HG03520 (cell line): ENCODE data around the gene BCL2L13.
A peak's percentile ranks its signal among the peaks of the same experiment; 100 is the strongest.
"Not testable (repeated sequence)": the region's sequence is repeated elsewhere in the genome, so short reads cannot be mapped to it uniquely, and the experiment has no call there.

Experiments
- ATAC-seq: cut with Tn5 transposase; IDR thresholded peaks from one replicate; pipeline ENCODE4 v1.9.1; 2021; ENCODE audit warnings: mild to moderate bottlenecking, moderate library complexity; ENCODE audit not compliant: unreplicated experiment

Gene BCL2L13

DNA sequence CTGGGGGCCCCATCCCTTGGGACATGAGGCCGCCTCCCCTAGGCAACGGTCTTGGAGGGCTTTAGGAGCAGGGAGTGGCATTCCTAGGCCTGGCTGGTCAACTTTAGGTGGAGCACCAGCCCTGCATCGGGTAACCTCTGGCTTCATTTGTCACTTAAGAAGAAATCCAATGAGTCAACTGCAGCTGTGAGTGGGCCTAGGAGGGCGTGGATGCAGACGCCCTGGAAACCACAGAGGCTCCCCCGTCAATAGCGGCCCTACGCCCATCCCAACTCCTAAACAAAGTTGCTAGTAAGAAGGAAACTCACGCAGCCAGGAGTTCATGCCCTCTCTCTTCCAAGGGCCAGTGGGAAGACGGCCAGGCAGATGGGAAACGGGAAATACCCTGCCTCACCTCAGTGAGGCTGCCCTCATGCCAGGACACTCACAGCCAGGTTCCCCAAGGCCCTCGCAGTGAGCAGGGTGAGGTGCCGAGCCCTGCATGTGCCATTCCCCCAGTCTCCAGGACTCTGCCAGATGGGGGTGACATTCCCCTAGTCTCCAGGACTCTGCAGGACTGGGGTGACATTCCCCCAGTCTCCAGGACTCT, 114.9 kb downstream of the BCL2L13 start:
- ATAC-seq = no peak

DNA sequence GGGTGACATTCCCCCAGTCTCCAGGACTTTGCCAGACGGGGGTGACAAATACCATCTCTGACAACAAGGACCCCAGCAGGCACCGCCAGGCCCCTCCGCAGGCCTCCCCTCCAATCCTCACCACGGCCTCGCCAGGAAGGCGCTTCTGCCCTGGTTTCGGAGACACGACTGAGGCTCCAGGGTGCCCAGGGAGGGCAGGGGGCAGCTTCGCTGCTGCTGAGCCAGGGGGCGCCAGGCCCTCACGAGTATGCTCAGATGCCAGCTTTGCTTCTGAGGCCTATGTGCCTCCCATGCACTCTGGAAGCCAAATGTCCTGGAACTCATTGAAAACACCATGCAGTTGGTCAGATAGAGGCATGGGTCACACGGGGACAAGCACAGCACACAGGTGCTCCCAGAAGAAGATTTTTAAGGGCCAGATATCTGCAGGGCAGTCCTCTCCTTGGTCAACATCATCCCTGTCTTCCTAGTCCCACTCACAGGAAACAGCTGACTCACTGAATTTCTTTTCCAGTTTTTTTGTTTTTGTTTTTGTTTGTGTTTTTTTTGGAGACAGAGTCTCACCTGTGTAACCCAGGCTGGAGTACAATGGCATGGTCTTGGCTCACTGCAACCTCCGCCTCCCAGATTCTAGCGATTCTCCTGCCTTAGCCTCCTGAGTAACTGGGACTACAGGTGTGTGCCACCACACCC, 115.8 kb downstream of the BCL2L13 start:
- ATAC-seq = no peak

DNA sequence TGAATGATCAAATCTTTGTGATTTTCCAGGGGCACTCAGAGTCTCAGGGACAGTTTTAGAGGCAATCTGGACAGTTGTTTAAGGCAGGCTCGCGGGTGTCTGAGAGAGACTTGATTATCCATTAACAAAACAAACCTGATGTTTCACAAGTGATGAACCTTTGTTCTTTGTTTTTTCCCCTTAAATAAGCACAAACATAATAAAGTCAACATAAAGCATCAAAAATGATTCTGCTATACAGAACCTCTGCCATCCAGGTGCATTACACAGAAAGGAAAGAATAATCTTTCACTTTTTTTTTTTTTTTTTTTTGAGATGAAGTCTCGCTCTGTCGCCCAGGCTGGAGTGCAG, 122.6 kb downstream of the BCL2L13 start:
- ATAC-seq = no peak

DNA sequence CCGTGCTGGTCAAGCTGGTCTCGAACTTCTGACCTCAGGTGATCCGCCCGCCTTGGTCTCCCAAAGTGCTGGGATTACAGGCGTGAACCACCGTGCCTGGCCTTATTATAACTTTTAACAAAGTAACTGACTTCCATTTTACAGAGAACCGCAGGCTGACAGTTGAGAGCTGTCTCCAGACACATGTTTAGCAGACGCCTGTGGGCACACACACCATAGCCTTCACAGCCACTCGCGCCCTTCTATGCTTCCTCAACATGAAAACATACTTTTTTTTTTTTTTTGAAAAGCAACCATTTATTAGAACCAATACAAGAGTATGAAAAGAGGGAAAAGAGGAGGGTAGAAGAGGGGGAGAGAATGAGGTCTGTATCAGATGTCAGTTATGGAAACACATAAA, 124.9 kb downstream of the BCL2L13 start:
- ATAC-seq = not testable (repeated sequence)

DNA sequence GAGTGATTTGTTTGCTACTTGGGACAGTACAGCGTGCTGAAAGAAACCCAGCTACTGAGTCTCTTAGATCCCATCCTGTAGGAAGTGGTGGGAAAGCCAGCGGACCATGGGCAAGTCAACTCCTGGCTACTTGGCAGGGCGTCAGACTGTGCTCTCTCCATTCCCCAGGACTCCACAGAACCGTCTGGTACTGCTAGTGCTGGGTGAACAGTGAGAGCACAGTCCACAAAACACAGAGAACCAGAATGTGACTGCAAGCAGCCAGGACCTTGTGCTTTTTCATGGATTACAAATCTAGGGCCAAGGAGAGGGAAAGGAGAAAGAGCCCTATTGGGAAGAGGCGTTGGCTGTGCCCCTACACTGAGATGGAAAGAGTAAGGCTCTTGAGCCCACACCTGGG, 125.5 kb downstream of the BCL2L13 start:
- no peak for ATAC-seq

DNA sequence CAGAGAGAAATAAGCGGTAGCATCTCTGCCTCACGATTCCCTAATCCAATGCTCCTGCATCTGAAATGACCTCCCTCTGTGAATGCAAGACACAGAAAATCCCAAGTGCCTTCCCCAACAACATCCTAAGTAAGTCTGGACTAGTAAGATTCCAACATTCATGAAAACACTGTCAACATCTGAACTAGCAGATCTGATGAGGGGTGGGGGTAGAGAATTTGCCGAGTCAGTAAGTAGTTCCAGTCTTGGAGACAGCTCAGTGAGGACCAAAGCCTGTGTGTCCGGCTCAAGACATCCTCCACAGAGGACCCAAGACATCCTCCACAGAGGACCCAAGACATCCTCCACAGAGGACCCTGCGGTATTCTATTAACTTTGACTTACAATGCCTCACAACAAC, 126.3 kb downstream of the BCL2L13 start:
- not testable (repeated sequence) for ATAC-seq

DNA sequence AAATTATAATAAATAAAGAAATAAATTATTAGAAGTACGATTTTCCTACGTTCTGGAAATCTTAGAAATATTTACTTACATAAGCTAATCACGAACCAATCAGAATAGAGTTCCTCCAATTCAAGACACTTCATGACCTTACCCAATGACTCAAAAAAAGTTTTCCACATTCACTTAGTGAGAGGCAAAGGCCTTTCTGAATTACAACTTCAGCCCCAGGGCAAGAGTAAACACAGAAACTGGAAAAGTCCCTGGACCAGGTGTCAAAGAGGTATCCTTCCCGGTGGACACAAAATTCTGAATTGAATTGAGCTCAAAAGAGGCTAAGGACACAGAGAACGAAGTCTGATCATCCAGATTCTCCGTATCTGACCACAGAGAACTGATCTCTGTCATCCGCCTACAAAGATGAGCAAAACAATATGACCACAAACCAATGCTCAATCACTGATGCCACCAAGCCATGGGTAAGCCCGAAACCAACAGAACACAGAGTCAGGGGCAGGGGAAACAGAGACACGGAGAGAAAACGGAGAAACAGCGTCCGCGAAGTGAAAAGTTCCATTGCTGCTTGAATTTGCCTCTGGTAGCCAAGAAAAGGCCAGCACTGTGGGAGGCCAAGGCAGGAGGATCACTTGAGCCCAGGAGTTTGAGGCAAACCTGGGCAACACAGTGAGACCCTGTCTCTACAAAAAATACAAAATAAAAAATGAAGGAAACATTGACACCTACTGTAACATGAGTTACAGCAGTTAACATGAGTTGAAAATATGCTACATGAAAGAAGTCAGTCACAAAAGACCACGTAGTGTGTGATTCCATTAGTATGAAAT, 128.9 kb downstream of the BCL2L13 start:
- ATAC-seq = peak; percentile 86

DNA sequence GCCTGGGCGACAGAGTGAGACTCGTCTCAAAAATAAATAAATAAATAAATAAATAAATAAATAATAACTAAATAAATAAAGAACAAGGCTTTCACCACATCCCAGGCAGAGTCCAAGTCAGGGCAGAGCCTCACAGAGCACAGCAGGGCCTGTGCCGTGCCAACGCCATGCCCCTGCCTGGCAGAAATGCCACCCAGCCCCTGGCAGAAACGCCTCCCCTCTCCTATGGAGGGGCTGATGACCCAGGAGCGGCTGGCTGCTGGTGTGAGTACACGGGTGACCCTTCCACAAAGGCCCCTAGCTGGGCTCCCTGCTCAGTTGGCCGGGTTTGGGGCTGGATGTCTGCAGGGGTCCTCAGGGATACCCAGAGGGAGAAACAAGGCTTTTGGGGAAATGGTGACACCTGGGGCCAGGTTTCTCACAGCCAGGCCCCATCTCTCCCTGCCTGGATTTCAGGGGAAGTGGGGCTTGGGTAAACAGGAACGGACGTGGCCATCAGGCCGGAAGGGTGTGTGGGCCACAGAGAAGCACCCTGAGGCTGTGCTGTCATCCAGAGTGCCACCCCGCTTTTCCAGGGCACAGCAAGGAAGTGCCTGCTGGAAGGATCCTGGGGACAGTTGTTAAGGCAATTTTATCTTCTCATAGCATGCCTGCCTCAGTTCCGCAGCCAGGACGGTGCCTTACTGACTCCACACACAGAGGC, 130.6 kb downstream of the BCL2L13 start:
- no peak for ATAC-seq

DNA sequence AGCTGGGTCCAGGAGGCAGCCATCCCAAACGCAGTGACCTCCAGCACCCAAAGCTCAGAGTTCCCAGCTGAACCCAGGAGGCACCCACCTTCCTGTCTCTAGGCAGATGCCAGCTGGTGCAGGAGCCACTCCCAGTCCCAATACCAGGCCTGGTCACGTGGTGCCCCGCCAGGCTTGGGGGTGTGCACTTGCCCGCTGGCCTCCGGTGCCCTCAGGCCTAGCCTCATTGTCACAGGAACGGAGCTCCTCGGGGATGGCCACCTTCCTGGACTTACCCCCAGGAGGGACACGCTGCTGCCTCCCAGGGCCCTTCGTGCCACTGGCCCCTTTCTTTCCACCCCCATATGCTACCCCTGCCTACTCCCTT, 131.1 kb downstream of the BCL2L13 start:
- ATAC-seq = no peak

DNA sequence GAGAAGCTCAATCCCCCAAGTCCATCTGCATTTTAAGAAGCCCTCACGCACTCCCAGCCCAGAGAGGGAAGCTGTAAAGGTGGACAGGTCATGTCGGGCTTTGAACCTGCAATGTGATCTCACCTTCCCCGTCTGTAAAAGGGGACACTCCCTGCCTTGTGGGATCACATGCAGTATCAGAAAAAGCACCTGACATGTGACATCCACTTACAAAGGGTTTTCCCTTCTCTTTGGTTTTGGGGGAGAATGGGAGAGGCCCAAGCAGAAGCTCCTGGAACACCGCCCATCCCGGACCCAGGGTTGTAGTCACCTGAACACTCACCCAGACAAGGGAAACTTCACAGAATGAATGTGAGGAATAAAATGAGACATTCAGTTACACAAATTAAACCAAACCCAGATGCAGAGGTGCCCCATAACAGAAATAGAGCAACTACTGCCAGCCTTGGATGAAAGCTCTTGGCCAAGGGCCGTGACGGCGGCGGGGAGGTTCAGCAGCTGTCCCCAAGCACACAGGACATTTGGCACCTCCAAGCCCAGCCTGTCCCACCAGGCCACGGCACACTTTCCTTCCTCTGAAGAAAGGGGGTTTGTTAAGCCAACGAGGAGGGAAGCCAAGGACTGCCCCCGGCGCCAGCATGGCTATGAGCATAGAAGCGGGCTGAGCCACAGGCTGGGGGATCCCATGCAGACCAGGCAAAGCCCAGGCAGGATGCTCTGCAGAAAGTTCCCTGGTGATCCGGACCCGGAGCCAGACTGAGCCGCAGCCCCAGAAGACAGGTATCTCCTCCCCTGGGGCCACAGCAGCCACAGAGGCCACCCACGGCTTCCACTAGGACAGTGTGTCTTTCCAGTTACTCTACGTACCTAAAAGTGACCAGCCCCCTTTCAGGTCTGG, 131.9 kb downstream of the BCL2L13 start:
- no peak for ATAC-seq

DNA sequence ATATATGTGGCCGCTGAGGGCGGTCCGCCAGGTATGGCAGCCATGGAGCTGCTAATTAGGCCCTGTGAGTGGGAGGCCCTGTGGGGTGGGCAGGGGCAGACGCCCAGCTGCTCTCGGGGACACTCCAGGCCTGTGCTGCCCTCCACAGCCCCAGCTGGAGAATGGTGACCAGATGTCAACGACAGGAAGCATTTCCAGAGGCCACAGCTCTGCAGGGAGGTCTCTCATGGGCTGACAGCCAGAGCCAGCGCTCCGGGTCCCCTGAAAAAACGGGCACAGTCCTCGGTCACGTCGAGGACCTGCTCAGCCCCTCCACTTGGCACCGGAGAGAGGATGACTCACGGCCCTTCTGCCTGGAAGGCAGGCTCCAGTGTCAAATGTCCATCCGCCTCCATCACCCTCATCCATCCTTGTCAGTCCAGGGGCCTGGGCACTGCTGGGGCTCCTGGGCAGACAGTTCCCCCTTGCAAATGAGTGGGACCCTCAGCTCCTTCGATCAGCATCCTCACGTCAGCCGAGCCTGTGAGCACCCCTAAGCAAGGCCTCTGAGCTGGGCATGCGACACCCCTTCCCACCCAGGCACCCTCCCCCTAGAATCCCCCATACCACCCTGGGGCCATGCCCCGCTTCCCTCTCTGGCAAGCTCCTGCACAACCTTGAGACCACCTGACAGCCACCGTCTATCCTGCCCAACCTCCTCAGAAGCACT, 133.8 kb downstream of the BCL2L13 start:
- no peak for ATAC-seq

DNA sequence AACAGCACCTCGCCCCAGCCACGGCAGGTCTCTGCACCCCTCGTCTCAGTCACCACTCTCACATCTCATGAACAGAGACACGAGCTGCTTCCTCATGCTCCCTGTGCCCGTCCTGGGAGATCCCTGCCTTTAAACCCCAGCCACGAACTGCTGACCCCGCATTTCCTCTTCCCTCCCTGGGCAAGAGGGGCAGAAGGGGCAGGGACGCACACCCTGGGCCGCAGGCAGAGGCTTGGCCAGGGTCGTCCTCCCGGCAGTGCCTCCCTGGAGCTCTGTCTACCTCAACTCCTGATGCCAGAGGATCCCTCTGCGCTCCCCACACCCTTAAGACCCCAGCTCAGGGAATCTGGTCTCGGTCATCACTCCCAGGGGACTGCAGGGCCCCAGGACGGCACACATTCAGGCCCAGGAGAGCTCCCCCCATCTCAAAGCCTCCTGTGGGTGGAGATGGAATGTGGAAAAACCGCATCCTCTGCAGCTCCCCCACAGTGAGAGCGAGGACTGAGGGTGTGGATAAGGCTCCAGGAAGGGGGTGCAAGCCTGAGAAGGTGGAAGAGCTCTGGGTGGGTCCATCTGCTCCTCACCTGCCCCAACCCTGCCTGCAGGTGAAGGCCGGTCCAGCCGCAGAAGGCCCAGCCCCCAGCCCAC, 134.5 kb downstream of the BCL2L13 start:
- ATAC-seq = no peak

DNA sequence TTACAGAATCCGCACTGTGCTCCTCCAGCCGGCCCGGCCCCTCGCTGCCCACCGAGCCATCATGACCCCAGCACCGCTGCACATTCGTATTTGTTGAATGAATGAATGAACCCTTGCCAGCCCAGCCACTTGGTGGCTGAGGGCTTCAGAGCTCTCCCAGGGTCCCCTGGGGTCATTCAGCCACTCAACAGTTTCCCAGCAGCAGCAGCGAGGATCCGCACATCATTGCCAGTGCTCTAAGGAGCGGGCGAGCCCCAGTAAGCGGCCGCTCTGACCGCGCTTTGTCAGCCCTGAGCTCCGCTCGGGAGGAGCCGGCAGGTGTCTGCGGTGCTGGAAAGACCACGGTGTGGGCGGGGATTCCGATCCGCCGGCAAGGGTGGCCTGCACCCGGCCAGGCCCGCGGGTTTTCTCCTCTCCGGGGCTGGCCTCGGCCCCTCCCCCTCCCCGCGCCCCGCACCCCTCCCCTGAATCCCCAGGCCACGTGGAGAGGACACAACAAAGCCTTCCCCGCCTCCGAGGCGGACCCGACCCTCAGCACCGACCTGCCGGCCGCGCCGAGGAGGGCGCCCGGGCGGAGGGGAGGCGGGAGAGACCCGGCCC, 135.1 kb downstream of the BCL2L13 start:
- ATAC-seq = no peak

DNA sequence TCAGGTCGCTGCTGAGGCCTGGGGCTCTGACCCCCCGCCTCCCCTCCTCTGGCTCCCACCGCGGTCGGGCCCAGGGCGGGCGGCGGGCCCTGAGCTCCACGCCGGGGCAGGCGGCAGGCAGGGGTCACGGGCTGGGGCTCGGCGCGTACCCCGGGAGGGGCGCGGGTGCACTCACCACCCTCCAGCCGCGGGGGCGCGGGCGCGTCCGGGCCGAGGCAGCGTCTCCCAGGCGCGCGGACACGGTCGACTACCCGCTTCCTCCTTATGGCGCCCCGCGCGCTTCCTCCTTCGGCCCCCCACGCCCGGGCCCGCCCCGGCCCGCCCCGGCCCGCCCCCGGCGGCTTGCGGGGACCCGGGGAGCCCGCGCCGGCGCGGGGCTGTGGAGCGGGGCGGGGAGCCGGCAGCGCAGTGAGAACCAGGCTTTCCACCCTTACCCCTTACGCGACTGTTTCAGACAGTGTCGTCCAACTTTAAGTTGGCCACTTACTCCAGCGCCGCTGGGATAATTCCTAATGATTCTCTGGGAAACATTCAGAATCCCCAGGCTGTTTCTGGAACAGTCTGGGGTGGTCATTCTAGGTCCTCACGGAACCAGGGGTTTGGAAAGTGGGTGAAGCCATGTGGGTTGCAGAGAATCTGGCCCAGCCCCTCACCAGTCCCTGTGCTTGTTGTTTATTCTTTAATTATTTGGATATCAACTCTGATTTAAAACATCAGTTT, 135.8 kb downstream of the BCL2L13 start, which contains the start of gene BID:
TSS of gene BID (minus strand) at position 264 of the 720 bp plus-strand sequence. CDS start 24,353 bp downstream, outside the sequence.
- ATAC-seq = no peak

DNA sequence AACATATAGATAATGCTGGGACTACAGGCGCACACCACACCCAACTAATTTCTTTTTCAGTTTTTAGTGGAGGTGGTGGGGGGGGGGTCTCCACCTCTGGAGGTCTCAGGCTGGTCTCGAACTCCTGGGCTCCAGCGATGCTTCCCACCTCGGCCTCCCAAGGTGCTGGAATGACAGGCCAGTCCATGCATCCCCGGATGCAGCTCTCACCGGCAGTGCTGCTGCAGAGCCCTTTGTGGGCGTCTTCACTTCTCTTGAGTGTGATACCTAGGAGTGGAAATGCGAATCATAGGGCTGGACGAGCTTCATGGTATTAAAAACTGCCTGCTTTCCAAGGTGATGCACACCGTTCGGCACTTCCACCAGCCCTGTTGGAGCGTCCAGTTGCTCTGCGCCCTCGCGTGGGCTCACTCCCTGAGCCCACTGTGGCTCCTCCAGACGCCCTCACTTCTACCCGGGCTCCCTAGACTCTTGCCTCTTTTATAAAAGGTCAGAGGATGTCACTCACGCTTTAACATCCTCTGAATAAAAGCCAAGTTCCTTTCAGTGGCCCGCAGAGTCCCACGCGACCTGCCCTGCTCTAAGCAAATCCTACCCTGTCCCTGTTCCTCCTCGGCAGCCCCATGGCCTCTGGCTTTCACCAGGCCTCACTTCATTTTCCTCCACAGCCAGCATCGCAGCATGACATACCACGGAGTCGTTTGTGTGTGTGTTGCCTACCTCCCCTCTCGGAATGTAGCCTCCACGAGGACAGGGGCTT, 136.5 kb downstream of the BCL2L13 start:
- no peak for ATAC-seq

DNA sequence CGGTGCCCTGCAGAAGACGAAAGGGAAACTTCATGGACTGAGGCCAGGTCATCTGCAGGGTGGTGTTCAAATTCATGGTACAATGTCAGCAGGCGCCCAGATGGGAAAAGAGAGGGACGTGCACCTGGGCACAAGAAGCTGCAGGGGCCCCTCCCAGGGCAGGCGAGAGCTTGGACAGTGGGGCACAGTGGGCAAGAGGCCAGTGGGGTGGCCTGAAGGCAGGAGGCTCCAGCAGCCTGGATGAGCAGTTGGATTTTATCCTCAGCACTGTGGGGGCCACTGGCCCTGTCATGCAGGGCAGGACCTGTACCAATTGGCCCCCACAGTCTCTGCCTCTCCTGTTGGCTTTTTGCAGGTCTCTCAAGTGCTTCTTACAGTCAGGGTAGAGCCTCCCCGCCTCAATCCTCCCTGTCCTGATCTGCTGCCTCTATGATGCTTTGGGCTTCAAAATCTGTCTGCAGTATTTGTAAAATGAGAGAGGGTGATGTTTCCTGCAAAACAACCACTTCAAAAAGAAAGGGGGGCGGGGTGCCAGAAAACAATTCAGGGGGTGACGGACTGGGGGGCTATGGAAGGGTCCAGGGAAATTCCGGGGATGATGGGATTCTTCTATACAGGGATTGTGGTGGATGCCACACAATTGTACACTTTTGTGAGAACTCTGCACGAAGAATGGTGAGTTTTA, 137.4 kb downstream of the BCL2L13 start:
- no peak for ATAC-seq
